ENCODE data around the gene KRTAP5-1.

The KRTAP5-1 gene

DNA sequence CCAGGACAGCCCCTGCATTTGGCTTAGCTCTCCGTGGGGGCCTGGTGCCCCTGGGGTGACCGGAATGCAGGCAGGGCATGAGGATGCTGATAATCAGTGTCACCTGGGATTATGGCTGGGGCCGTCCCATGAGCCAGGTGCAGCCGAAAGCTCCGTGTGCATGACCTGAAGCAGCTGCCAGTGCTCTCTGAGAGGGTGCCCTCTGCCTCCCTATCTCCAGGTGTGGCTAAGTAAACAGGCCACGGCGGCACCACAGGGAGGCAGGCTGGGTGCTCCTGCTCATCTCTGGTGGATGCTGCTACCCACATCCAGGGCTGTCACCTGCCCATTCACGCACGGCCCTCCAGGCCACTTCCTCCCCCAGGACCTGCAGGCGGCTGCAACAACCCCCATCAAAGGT is 42.8 kb downstream of the KRTAP5-1 start:
- DNase-seq (ENCODE audit: low spot score), result no peak

DNA sequence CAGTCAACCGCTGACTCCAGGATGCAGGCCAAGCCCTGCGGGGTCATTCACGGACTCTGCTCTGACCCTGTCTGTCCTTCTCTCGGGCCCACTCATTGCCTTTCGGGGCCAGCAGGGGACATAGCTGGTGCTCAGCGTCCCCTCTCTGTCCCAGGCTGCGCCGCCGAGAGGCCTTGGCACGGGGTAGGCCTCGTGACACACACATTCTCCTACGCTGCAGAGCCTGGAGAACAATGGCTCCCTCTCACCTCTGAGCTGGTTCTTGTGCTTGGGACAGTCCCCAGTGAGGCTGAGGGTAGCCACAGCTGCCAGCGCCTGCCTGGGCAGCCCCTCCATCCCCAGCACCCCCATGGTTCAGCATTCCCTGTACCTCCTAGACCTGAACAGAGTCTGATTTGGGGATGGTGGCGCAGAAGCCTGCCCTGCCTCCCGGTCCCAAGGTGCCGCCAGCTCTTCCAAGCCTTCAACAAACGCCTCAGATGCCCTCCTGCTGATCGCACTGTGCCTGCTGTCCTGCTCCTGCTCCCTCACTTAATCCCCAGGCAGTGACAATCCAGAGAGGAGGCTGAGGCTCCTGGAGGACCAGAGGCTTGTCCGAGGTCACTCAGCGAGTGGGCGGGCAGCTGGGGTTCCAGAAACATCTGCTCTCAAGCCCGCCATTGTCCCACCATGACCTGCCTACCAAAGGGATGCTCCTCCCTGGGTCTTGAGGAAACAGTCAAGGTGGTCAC is 43.4 kb downstream of the KRTAP5-1 start:
- no peak for DNase-seq (ENCODE audit: low spot score)

DNA sequence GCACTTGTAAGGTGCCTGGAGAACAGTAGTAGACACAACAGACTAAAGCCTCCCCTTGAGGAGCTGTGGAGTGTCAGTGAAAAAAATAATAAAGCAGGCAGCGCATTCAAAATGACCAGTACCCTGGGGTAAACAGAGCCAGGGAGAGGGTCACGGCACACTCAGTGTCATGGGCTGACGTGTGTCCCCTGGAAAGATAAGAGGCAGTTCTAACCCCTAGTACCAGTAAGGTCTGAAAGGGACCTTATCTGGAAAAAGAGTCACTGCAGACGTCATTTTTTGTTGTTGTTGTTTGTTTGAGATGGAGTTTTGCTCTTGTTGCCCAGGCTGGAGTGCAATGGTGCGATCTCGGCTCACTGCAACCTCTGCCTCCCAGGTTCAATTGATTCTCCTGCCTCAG is 45.0 kb downstream of the KRTAP5-1 start:
- no peak for DNase-seq (ENCODE audit: low spot score)

DNA sequence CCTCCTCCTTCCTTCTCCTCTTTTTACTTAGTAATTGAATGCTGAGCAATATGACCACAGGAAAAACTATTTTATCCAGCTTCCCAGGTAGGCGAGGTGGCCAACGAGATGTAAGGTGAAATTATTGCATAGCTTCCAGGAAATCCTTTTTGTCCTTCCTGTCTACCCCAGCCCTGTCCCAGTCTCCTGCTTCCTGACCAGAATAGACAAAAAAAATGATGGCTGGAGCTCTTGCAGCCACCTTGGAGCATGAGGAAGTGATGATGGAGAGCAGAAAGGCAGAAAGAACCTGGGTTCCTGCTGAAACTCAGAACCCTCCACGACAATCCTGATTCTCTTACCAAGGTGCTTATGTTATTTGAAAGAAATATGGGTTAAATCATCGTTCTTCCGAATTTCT is 46.9 kb downstream of the KRTAP5-1 start:
- DNase-seq (ENCODE audit: low spot score), result no peak

DNA sequence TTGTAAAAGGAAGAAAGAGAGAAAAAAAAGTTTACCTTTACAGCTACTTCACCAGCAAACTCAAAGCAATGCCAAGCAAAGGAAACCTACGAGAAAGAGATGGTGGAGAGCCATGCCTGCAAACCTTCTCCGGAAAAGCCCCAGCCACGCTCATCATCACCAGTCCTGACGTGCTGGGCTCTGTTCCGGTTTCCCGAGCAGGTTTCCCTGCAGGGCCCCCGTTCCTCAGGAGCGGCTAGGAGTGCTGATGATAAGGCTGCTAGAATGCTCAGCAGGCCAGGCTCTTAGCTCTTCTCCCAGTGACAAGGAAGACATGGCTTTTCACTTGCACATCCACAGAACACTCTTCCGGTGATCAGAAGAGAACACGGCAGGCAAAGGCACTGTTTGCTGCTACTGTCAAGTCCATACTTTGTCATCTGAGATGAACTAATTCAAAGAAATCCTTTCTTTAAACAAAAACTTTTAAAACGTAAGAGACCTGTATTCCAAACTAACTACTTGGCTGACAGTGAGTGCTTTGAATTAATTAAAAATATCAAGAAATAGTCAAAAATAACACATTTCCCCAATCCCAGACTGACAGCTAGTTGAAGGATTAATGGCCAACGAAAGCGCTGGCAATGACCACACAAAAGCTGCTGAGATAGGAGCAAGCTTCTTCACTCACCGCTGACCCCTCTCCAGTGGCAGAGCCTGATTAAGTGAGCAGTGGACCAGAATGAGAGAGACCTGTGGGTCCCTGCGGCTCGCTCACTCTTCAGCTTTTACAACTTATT is 48.8 kb downstream of the KRTAP5-1 start:
- no peak for DNase-seq (ENCODE audit: low spot score)

DNA sequence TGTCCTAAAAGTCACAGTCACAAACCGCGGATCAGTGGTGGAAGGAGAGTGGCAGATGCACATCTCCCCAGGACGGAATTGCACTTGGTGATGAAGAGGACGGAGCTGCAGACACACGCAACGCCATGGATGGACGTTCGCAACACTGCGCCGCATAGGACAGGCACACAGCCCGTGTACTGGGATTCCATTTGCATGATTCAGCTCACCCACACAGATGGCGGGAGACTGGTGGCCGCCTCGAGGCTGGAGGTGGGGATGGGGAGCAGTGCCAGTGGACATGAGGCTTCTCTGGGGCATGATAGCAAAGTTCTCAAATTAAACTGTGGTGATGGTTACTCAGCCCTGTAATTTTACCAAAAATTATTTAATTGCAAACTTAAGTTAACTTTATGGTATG is 50.4 kb downstream of the KRTAP5-1 start:
- no peak for DNase-seq (ENCODE audit: low spot score)

Data from iPS-NIHi11 (cell line).